DMS114 treated with DMSO at 0.1 percent for 48 hours (cell line): ENCODE measurements around the gene RIMKLA.

Experiments used
- DNase-seq: peaks from one replicate; lab custom pipeline; 2025; ENCODE audit not compliant: unreplicated experiment; lab: John Stamatoyannopoulos, UW

RIMKLA gene

DNA sequence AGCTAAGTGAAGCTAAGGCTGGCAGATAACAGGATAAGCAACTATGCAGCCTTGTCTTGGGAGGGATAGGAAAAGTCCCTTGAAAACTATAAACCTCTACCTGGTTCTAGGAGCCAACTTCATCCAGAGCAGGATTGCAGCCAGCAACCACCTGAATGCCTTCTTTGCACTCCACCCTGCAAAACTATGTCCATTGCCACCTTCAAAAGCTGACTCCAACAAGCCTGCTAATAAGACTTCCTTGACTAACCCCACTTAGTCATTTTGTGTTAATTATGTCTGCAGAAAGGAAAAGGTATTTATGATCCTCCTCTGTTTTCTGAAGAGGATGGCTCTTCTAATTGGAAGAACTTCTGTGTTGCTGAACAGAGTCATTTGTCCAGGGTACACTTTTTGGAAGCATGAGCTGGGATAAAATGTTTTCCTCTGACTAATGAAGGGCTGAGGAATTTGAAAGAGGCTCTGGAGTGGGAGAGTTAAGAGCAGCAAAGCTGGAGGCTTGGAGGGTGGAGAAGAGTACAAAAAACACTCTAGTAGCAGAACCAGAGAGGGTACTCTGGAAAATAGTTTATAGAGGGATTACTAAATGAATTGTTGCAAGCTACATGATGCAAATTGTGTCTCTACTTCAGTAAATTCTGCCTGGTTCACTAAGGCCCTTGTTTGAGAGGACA is 9.6 kb upstream of the RIMKLA start:
- no peak for DNase-seq

DNA sequence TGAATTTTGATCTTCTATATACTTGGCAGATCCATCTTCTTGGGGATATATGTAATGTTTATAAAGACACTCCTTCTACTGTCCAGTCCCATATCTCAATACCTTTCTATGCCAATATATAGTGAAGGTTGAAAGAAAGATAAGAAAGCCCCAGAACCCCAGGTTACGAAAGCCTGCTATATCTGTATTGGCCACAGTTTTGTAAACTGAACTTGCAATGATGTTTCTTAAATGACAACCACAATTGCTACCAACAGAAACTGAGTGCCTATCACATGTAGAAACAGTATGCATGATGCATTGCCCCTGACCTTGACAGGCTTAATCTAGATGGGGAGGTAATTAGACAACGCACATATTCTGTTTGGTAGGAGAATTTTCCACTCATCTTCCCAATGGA is 7.8 kb upstream of the RIMKLA start:
- DNase-seq, result no peak

- DNase-seq, result no peak
These were observed 602 bp upstream of the RIMKLA start for GRCh38 chr1:42379794-42380585.

- no peak for DNase-seq
These were observed 685 bp downstream of the RIMKLA start for GRCh38 chr1:42381280-42381673.

- DNase-seq, result no peak
These were observed 4.7 kb downstream of the RIMKLA start for GRCh38 chr1:42385283-42385682.

GRCh38 chr1:42386051-42386450 is 5.5 kb downstream of the RIMKLA start:
- no peak for DNase-seq

DNA sequence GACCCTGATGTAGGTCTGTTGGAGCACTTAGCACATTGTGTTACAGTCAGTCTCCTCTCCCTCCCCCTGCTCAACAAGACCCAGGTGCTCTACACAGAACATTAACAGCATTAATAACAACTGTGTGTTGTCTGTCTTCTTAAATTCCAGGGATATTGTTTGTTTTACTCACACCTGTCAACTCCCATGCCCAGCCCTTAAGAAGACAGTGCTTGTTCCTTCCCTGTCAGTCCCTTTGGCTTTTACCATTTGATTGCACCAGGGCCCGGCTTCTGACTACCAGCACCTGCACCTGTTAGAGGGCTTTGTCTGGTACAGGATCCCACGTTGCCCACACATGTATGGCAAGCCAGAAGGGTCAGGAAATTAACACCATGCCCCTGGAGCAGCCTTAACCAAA is 11.7 kb downstream of the RIMKLA start:
- DNase-seq, result no peak

DNA sequence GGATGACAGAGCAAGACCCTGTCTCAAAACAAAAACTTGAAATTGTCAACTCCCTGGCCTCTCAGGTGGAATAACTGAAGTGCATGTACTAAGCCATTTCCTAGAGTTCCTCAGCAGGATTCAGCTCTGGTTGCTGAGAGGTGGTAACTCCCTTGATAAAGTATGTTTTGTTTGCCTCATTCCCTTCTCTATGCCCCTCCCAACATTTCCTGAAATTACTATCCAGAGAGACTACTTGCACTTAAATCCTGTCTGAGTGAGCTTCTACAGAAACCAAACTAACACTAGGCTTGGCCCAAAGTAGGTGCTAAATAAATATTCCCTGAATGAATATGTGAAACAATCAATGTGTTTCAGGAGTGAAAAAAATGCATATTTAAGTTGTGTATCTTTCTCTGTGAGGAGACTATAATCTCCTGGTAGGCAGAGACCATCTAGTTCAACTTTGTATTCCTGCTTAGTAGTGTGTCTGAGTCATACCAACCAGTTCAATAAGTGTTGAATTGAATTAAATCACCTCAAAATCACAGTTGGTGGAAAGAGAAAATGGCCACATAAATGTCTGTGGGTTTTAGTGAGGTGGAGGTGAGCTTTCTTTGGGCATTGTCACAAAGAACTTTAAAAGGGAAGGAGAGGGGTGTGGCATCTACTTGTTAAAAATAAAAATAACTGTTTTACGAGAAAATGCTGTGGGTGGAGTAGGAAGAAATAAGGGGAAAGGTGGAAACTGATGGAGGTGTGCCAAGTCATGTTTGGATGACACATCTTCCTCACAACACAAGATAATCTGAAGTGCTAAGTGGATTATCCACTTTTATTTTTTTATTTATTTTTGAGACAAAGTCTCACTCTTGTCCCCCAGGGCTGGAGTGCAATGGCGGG is 12.6 kb downstream of the RIMKLA start:
- DNase-seq, result no peak

DNA sequence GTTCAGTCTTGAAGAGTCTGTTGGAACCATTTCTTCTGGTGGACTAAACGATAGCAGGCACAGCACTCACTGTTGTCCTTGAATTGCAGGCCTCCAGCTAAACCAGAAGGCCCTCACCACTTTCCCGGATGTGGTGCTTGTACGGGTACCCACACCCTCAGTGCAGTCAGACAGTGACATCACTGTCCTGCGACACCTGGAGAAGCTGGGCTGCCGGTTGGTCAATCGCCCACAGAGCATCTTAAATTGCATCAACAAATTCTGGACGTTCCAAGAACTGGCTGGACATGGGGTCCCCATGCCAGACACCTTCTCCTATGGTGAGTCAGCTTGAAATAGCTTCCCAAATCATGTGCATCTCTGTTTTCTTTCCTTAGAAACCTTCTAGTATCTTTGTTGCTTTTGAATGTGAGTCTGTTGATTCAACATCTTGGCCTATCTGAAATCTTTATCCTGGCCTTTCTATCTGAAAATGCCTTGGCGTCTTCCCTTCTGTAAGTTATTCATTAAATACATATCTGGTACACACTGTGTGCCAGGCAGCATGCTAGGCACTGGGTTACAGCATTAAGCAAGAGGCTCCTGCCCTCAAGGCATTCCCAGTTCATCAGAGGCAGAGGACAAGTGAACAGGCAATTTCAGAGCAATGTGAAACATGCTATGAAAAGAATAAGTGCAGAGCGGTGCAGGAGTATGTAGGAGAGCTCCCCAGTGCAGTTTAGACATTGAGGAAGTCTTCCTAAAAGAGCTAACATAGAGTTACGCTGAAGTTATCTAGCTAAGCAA is 18.9 kb downstream of the RIMKLA start:
- DNase-seq, result no peak

DNA sequence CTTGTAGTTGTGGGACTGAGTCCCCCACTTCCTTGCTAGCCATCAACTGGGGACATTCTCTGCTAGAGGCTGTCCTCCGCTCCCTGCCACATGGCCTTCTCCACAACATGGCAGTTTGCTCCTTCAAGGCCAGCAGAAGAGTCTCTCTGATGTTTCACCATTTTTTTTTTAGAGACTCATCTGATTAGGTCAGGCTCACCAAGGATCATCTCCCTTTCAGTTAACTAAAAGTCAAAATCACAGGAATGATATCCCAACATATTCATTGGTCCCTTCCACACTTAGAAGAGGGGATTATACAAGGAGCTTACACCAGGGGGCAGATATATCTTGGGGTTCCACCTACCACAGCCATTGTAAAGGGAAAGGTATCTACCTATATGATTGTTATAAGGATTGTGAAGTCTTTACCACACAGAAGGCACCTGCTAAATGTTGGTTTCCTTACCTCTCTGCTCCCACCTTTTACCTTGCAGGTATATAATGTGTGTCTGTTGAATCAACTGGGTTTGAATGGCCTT is 23.3 kb downstream of the RIMKLA start:
- no peak for DNase-seq

GRCh38 chr1:42414551-42415496 is 34.2 kb downstream of the RIMKLA start:
- DNase-seq, result no peak

DNA sequence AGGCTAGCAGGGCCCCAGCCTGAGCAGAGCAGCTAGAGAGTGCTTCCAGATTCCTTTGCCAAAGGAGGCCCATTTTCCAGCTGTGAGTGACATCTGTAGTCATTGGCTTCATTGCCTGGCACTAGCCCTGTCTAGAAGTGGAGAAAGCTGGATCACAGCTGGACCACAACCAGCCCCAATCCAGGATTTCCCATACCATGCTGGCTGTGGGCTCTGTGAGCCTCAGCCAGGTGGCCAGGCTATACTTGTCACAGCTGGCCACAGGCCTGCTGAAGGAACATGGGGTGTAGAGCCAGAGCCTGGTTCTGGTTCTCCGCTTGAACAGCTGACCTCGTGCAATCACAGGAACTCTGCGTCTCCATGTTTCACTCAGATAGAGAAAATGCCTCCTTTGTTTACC is 36.6 kb downstream of the RIMKLA start:
- DNase-seq, result no peak

GRCh38 chr1:42418516-42418915 is 37.9 kb downstream of the RIMKLA start:
- DNase-seq, result no peak

- DNase-seq, result no peak
These were observed 38.7 kb downstream of the RIMKLA start for GRCh38 chr1:42419126-42419821.

DNA sequence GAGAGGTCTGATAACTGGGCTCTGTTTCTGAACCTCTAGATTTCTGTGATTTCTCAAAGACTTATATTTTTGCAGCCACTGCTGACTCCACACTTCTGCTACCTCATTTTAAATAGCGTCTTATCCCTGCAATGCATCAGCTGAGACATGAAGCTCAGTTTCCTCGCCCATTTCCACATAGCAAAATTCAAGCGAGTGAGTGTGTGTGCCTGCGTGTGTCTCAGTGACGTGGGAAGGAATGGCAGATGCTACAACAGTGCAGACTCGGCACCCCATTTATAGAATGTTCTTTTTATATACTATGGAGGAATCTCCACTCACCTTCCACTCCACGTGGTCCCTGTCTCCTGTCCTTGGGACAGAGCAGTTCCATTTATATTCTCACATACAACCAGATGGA is 39.5 kb downstream of the RIMKLA start:
- no peak for DNase-seq

DNA sequence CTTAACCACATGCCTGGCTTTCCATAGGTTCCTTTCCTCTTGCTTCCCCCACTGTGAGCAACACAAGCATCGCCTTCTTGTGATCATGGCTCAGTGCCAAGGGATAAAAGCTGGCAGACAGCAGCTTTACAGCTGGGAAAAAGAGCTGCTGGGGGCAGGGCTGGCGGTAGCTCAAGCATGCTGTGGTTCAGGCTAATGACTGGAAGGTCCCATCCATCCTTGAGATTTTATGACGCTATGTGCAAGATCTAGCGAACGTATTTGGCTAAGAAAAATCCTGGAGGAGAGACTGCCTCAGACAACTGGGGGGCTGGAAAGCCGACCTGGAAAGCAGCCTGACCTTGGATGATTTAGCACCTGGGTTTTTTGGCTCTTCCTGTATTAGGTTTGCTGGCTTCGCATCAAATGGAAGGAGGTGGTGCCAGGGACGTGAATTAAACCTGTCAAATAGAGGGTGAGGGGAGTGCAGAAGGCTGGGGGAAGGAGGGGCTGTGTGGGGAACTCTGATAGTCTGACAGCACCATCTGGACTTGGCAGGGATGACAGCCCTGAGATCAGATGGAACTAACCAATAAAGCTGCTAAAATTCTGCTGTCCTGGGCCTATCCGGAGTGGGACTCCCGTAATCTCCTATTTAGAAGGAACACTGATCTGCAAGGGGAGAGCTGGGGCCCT is 40.5 kb downstream of the RIMKLA start:
- no peak for DNase-seq

- no peak for DNase-seq
These were observed 42.1 kb downstream of the RIMKLA start for GRCh38 chr1:42422737-42423136.

DNA sequence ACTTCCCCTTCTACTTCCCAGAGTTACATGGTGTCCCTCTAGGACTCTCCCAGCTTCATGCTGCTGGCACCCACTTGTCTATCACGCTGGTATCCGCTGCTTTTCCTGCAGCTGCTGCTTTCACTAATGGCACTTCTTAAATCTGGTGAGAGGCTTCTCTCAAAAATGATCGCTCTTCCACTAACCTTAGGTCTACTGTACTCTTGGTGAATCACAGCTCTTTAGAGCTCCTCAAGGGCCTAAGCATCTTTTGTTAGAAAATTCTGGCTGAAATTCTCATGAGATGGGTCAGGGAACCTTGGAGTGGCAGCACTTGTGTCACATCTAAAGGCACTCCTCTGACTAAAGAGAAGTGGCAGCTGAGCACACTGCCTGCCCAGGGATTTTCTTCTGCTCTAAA is 43.1 kb downstream of the RIMKLA start:
- no peak for DNase-seq
